HAP-1 (cell line): ENCODE data around the gene ATAD3C.
"Not testable (repeated sequence)": the region's sequence is repeated elsewhere in the genome, so short reads cannot be mapped to it uniquely, and the experiment has no call there.

ENCODE experiments used
- DNase-seq, 2 experiments: peaks; one replicate each; pipeline ENCODE4 v3.0.0-alpha.2; 2016 to 2020; ENCODE audit warnings: low spot score in 2 of 2
- H3K27me3 ChIP-seq: fragments of 250-450 bp; sonication (Bioruptor Pico); 2 replicates; pipeline ENCODE4 v1.5.1; 2020; ENCODE audit warnings: low read depth, mild to moderate bottlenecking, moderate library complexity
- H3K36me3 ChIP-seq: fragments of 250-450 bp; sonication (Bioruptor Pico); replicated peaks from 2 replicates; pipeline ENCODE4 v1.5.1; 2020; ENCODE audit warnings: mild to moderate bottlenecking
- H3K4me1 ChIP-seq: fragments of 250-450 bp; sonication (Bioruptor Pico); 2 replicates; pipeline ENCODE4 v1.5.1; 2020; ENCODE audit warnings: mild to moderate bottlenecking
- H3K4me3 ChIP-seq: fragments of 250-450 bp; sonication (Bioruptor Pico); 2 replicates; pipeline ENCODE4 v1.5.1; 2020; ENCODE audit warnings: mild to moderate bottlenecking, moderate library complexity
- H3K9me3 ChIP-seq: fragments of 250-450 bp; sonication (Bioruptor Pico); 2 replicates; pipeline ENCODE4 v1.5.1; 2020; ENCODE audit warnings: mild to moderate bottlenecking, moderate library complexity
- in situ Hi-C: fragments of 300-500 bp; cut with MboI; formaldehyde crosslinking; loops from 3 replicates; pipeline ENCODE4 v1.14.3; 2020; ENCODE audit warnings: low sequenced_read_pairs, inconsistent platforms, mixed read lengths

ATAD3C gene

GRCh38 chr1:1454286-1455056 lies 5.0 kb downstream of the ATAD3C start:
- H3K27me3 ChIP-seq, H3K4me1 ChIP-seq, DNase-seq, H3K4me3 ChIP-seq, H3K36me3 ChIP-seq, in situ Hi-C loops, H3K9me3 ChIP-seq: not testable (repeated sequence)

GRCh38 chr1:1455366-1455884 lies 5.9 kb downstream of the ATAD3C start:
- no peaks in the 10 kb centered on the region for H3K27me3 ChIP-seq
- in situ Hi-C loops: no loop called here
- no peaks in the 10 kb centered on the region for H3K36me3 ChIP-seq
- no peaks in the 10 kb centered on the region for H3K4me1 ChIP-seq
- no peaks in the 10 kb centered on the region for H3K9me3 ChIP-seq
- no peak for DNase-seq
- no peak overlapping the region for H3K4me3 ChIP-seq

- H3K9me3 ChIP-seq, H3K4me3 ChIP-seq, in situ Hi-C loops, DNase-seq, H3K36me3 ChIP-seq, H3K4me1 ChIP-seq, H3K27me3 ChIP-seq: not testable (repeated sequence)
These were observed 6.4 kb downstream of the ATAD3C start for GRCh38 chr1:1455934-1456333.

GRCh38 chr1:1456683-1457255 lies 7.3 kb downstream of the ATAD3C start:
- DNase-seq, H3K27me3 ChIP-seq, H3K36me3 ChIP-seq, H3K9me3 ChIP-seq, H3K4me1 ChIP-seq, H3K4me3 ChIP-seq, in situ Hi-C loops: not testable (repeated sequence)

GRCh38 chr1:1459156-1459555 lies 9.7 kb downstream of the ATAD3C start:
- in situ Hi-C loops, H3K36me3 ChIP-seq, H3K4me1 ChIP-seq, H3K4me3 ChIP-seq, H3K27me3 ChIP-seq, H3K9me3 ChIP-seq, DNase-seq: not testable (repeated sequence)

- H3K36me3 ChIP-seq, H3K4me3 ChIP-seq, in situ Hi-C loops, H3K27me3 ChIP-seq, H3K4me1 ChIP-seq, DNase-seq, H3K9me3 ChIP-seq: not testable (repeated sequence)
These were observed 10.2 kb downstream of the ATAD3C start for GRCh38 chr1:1459711-1460110.

- Histone ChIP-seq H3K4me3 (no peak overlapping the region), H3K36me3 (no peaks in the 10 kb centered on the region), H3K9me3 (no peaks in the 10 kb centered on the region), H3K27me3 (no peaks in the 10 kb centered on the region), H3K4me1 (no peaks in the 10 kb centered on the region)
- DNase-seq: no peak
- in situ Hi-C loops: no loop called here
These were observed 11.1 kb downstream of the ATAD3C start for GRCh38 chr1:1460540-1461130.

- in situ Hi-C loops: no loop called here
- Histone ChIP-seq H3K9me3 (no peaks in the 10 kb centered on the region), H3K4me3 (no peak overlapping the region), H3K36me3 (no peaks in the 10 kb centered on the region), H3K4me1 (no peaks in the 10 kb centered on the region), H3K27me3 (no peaks in the 10 kb centered on the region)
- no peak for DNase-seq
These were observed 12.3 kb downstream of the ATAD3C start for GRCh38 chr1:1461721-1462317.

GRCh38 chr1:1462318-1462966 lies 13.0 kb downstream of the ATAD3C start:
- no peak overlapping the region for H3K4me3 ChIP-seq
- H3K27me3 ChIP-seq: no peaks in the 10 kb centered on the region
- in situ Hi-C loops: no loop called here
- H3K9me3 ChIP-seq: no peaks in the 10 kb centered on the region
- no peaks in the 10 kb centered on the region for H3K36me3 ChIP-seq
- no peaks in the 10 kb centered on the region for H3K4me1 ChIP-seq
- no peak for DNase-seq

- in situ Hi-C loops: no loop called here
- no peaks in the 10 kb centered on the region for H3K27me3 ChIP-seq
- no peak for DNase-seq
These were observed 13.8 kb downstream of the ATAD3C start for GRCh38 chr1:1463312-1463711.

GRCh38 chr1:1468196-1468985 lies 18.9 kb downstream of the ATAD3C start:
- H3K36me3 ChIP-seq, H3K4me1 ChIP-seq, H3K27me3 ChIP-seq, DNase-seq, in situ Hi-C loops, H3K4me3 ChIP-seq, H3K9me3 ChIP-seq: not testable (repeated sequence)

More at GRCh38 chr1:1463312-1463711, 13.8 kb downstream of the ATAD3C start:
- Histone ChIP-seq H3K4me1 (no peaks in the 10 kb centered on the region), H3K9me3 (no peaks in the 10 kb centered on the region), H3K36me3 (no peaks in the 10 kb centered on the region), H3K4me3 (no peak overlapping the region)

GRCh38 chr1:1470626-1471388 lies 21.3 kb downstream of the ATAD3C start:
- peak in 1 of 2 experiments; percentile 35 for DNase-seq
- H3K4me1 ChIP-seq: 0 out of 2 replicates have a peak, but pooled peaks cover 7% of the 10 kb centered on the region
- H3K27me3 ChIP-seq: no peaks in the 10 kb centered on the region
- in situ Hi-C loops: no loop called here
- H3K9me3 ChIP-seq: no peaks in the 10 kb centered on the region
- peak overlapping the region; percentile 74 for H3K4me3 ChIP-seq
- H3K36me3 ChIP-seq: no peaks in the 10 kb centered on the region; the same call in none of the 2 replicates
